H1 (cell line): ENCODE measurements around the gene ACACA. TPM values are rescaled to one million over a fixed set of nuclear protein-coding genes. Genes with fewer than 3 reads are reported as not detected.

ENCODE experiments used
- CTCF ChIA-PET: fragments of 300-600 bp; sonication (Branson Sonifier 250); formaldehyde crosslinking; loops from one replicate; lab custom pipeline; 2021; ENCODE audit not compliant: partially characterized antibody; lab: Charles Lee
- POLR2A ChIA-PET: fragments of 300-600 bp; sonication (Branson Sonifier 250); formaldehyde crosslinking; loops from one replicate; lab custom pipeline; 2021; ENCODE audit warnings: inconsistent platforms; ENCODE audit not compliant: partially characterized antibody; lab: Charles Lee
- DNase-seq, 2 experiments: peaks; one replicate each; pipeline versions ENCODE4 v3.0.0 to v3.0.0-alpha.2; 2010 to 2022; ENCODE audit warnings: low spot score in 2 of 2, low read depth in 1 of 2, mixed read lengths in 1 of 2
- FAIRE-seq: peaks from 2 replicates; lab custom pipeline; 2011; peaks lifted over from hg19 to GRCh38; lab: Jason Lieb, UNC
- H2AFZ ChIP-seq: 2 replicates; pipeline ENCODE4 v1.8.1; 2012; ENCODE audit warnings: low read length, inconsistent platforms
- H2AK5ac ChIP-seq: 2 replicates; pipeline ENCODE4 v1.6.1; 2013; ENCODE audit warnings: low read depth, low read length
- H2BK120ac ChIP-seq: replicated peaks from 2 replicates; pipeline ENCODE3; 2013; ENCODE audit warnings: low read depth, low read length, inconsistent platforms
- H2BK12ac ChIP-seq: 2 replicates; pipeline ENCODE4 v1.6.1; 2013; ENCODE audit warnings: low read depth, low read length
- H2BK15ac ChIP-seq: 2 replicates; pipeline ENCODE4 v1.6.1; 2013; ENCODE audit warnings: low read length
- H2BK20ac ChIP-seq: 2 replicates; pipeline ENCODE4 v1.6.1; 2013; ENCODE audit warnings: low read length
- H2BK5ac ChIP-seq: 2 replicates; pipeline ENCODE4 v1.6.1; 2013; ENCODE audit warnings: low read depth, low read length
- H3K14ac ChIP-seq: 2 replicates; pipeline ENCODE4 v1.6.1; 2013; ENCODE audit warnings: inconsistent platforms; ENCODE audit not compliant: insufficient read length
- H3K18ac ChIP-seq: 2 replicates; pipeline ENCODE4 v1.6.1; 2013; ENCODE audit warnings: low read length; ENCODE audit errors: extremely low read depth
- H3K23ac ChIP-seq: 2 replicates; pipeline ENCODE4 v1.6.1; 2013; ENCODE audit warnings: inconsistent platforms; ENCODE audit not compliant: insufficient read length
- H3K23me2 ChIP-seq: 2 replicates; pipeline ENCODE4 v1.6.1; 2013; ENCODE audit warnings: low read depth, low read length
- H3K27ac ChIP-seq: 2 replicates; pipeline ENCODE4 v1.6.1; 2011; ENCODE audit warnings: low read depth, low read length, inconsistent platforms
- H3K27me3 ChIP-seq, 4 experiments: replicated peaks in 1 of 4; 1 replicate in 1 of 4; 2 replicates in 3 of 4; pipeline versions ENCODE4 v1.6.1 to v1.8.1; 2011 to 2013; ENCODE audit warnings: low read length in 3 of 4, mild to moderate bottlenecking in 3 of 4, inconsistent platforms in 2 of 4, mixed read lengths in 2 of 4, moderate library complexity in 1 of 4; ENCODE audit not compliant: control insufficient read depth in 3 of 4, insufficient read depth in 3 of 4; ENCODE audit errors: extremely low read depth in 1 of 4
- H3K36me3 ChIP-seq, 4 experiments: 2 replicates each; pipeline versions ENCODE4 v1.6.1 to v1.8.1; 2011 to 2013; ENCODE audit warnings: mild to moderate bottlenecking in 4 of 4, low read length in 3 of 4, moderate library complexity in 2 of 4, control low read depth in 1 of 4, inconsistent platforms in 1 of 4; ENCODE audit not compliant: insufficient read depth in 4 of 4, control insufficient read depth in 2 of 4
- H3K4ac ChIP-seq: replicated peaks from 2 replicates; pipeline ENCODE3; 2013; ENCODE audit warnings: low read length, low read depth, mixed read lengths, inconsistent platforms; ENCODE audit not compliant: insufficient read length
- H3K4me1 ChIP-seq, 4 experiments: replicated peaks in 1 of 4; 1 replicate in 1 of 4; 2 replicates in 3 of 4; pipeline versions ENCODE4 v1.6.1 to v1.8.1; 2011 to 2013; ENCODE audit warnings: low read length in 3 of 4, inconsistent platforms in 2 of 4, mixed read lengths in 1 of 4; ENCODE audit not compliant: insufficient read depth in 4 of 4, control insufficient read depth in 3 of 4
- H3K4me2 ChIP-seq, 2 experiments: 2 replicates each; pipeline versions ENCODE4 v1.6.1 to v1.8.1; 2011 to 2013; ENCODE audit warnings: low read depth in 2 of 2, low read length in 2 of 2, control low read depth in 1 of 2, inconsistent platforms in 1 of 2, mild to moderate bottlenecking in 1 of 2; ENCODE audit not compliant: insufficient read depth in 1 of 2
- H3K4me3 ChIP-seq, 4 experiments: fragments of 200-600, 300-600 bp in 1 of 4; sonication (generic), shearing (Covaris generic), sonication (Bioruptor Twin) in 1 of 4; 2 replicates each; pipeline versions ENCODE4 v1.5.1 to v1.8.1; 2011 to 2016; ENCODE audit warnings: low read length in 4 of 4, low read depth in 3 of 4, control low read depth in 2 of 4, inconsistent platforms in 2 of 4, mild to moderate bottlenecking in 2 of 4, mixed read lengths in 1 of 4, moderate library complexity in 1 of 4; ENCODE audit not compliant: insufficient read depth in 2 of 4; ENCODE audit errors: extremely low read depth in 1 of 4
- H3K56ac ChIP-seq: replicated peaks from 2 replicates; pipeline ENCODE3; 2013; ENCODE audit warnings: low read depth, mild to moderate bottlenecking, mixed read lengths, low read length, inconsistent platforms; ENCODE audit not compliant: insufficient read length
- H3K79me1 ChIP-seq: 2 replicates; pipeline ENCODE4 v1.6.1; 2013; ENCODE audit warnings: low read depth, low read length, control low read depth
- H3K79me2 ChIP-seq, 2 experiments: 2 replicates each; pipeline versions ENCODE4 v1.6.1 to v1.8.1; 2012 to 2013; ENCODE audit warnings: low read length in 2 of 2, mild to moderate bottlenecking in 2 of 2, inconsistent platforms in 1 of 2; ENCODE audit not compliant: insufficient read depth in 2 of 2, control insufficient read depth in 1 of 2
- H3K9ac ChIP-seq, 4 experiments: replicated peaks in 1 of 4; 1 replicate in 1 of 4; 2 replicates in 3 of 4; pipeline versions ENCODE4 v1.6.1 to v1.8.1; 2011 to 2013; ENCODE audit warnings: low read depth in 3 of 4, low read length in 3 of 4, control low read depth in 2 of 4, mild to moderate bottlenecking in 2 of 4, moderate library complexity in 2 of 4, inconsistent platforms in 1 of 4; ENCODE audit errors: extremely low read depth in 1 of 4
- H3K9me3 ChIP-seq, 2 experiments: 2 replicates each; pipeline versions ENCODE4 v1.6.1 to v1.8.1; 2012 to 2013; ENCODE audit warnings: mild to moderate bottlenecking in 2 of 2, moderate library complexity in 2 of 2, control low read depth in 1 of 2, inconsistent platforms in 1 of 2, low read depth in 1 of 2, low read length in 1 of 2, mixed read lengths in 1 of 2; ENCODE audit not compliant: insufficient read depth in 2 of 2
- H4K20me1 ChIP-seq, 2 experiments: replicated peaks in 1 of 2; 2 replicates each; pipeline versions ENCODE3 to v1.8.1; 2011 to 2013; ENCODE audit warnings: inconsistent platforms in 2 of 2, low read length in 2 of 2, mild to moderate bottlenecking in 1 of 2; ENCODE audit not compliant: insufficient read depth in 2 of 2, control insufficient read depth in 1 of 2
- H4K5ac ChIP-seq: 2 replicates; pipeline ENCODE4 v1.6.1; 2013; ENCODE audit warnings: low read length, low read depth, mixed read lengths, inconsistent platforms; ENCODE audit not compliant: insufficient read length
- H4K8ac ChIP-seq: 2 replicates; pipeline ENCODE4 v1.8.0; 2013; ENCODE audit warnings: mild to moderate bottlenecking, moderate library complexity, low read length, inconsistent platforms; ENCODE audit not compliant: insufficient read depth; ENCODE audit errors: extremely low read depth
- H4K91ac ChIP-seq: replicated peaks from 2 replicates; pipeline ENCODE3; 2013; ENCODE audit warnings: low read length, mixed read lengths, inconsistent platforms; ENCODE audit not compliant: insufficient read length
- RFX5 ChIP-seq: IDR thresholded peaks from 2 replicates; pipeline ENCODE4 v1.6.1; 2011; ENCODE audit warnings: low read depth, low read length, improper control_type of control experiment, borderline replicate concordance
- WGBS, 2 experiments: shearing (Covaris generic) in 1 of 2; methylation state at CpG; one replicate each; pipeline versions ENCODE4 v1.1.6 to v1.1.7; 2013 to 2015; ENCODE audit warnings: low lambda C conversion rate in 2 of 2, mixed read lengths in 2 of 2, inconsistent platforms in 1 of 2, low coverage in 1 of 2, missing lambda C conversion rate in 1 of 2; ENCODE audit not compliant: insufficient replicate concordance in 2 of 2, insufficient coverage in 1 of 2, insufficient read length in 1 of 2; ENCODE audit errors: extremely low coverage in 1 of 2, missing lambda C conversion rate in 1 of 2; 5-methylcytosine and 5-hydroxymethylcytosine counted together
- polyA plus RNA-seq, 7 experiments: library from polyadenylated mRNA; depleted of rRNA in 3 of 7; stranded (reverse) in 5 of 7; unstranded in 2 of 7; fragments of >200 nt in 5 of 7; fragments of 200-250 nt in 2 of 7; gene quantifications; 1 replicate in 5 of 7; 2 replicates in 1 of 7; 4 replicates in 1 of 7; pipeline versions ENCODE4 v1.2.1 to v1.2.3, GENCODE V29; 2011 to 2013; ENCODE audit warnings: missing spikeins in 2 of 7, mixed read lengths in 2 of 7
- total RNA-seq: library from RNA; stranded (reverse); fragmentation: NEBNext Ultra II Directional; extraction: Animal tissue kit (Norgen Biotek cat#: 25700); gene quantifications from 2 replicates; pipeline ENCODE4 v1.2.1, GENCODE V29; 2021

The ACACA gene
- total and polyA plus RNA-seq, 2 of the 8 experiments (the other 6 are each of a cell fraction or from before 2014, with no cell fraction given), result 74.0 to 160 TPM

DNA sequence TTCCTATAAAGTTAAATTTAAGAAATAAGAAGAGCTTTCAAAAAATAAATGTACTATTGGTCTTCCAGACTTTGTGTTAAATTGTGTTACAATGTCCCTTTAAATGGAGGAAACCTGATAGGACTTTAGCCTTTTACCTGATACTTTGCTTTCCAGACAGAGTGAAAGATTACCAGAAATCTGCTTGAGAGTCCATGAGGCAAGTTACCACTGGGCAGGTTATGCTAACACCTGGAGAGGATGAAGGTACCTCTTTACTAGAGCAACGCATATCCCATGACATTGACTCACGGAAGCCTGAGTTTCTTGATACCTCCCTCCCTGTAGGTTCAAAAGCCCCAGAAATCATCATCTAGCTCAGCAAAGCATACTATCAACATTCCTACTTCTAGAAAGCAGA lies 174.7 kb downstream of the ACACA start:
- H3K9ac ChIP-seq, result no peak overlapping the region
- no peak for FAIRE-seq
- no peak overlapping the region for H3K14ac ChIP-seq
- H3K23me2 ChIP-seq, result no peaks in the 10 kb centered on the region
- ChIA-PET CTCF (interaction anchor here (0.6 to 1.2 kb wide), 4 partner anchors 10 to 93 kb away, joined by 3 to 4 read pairs (median 3); no protein-coding TSS in a partner anchor), POLR2A (no interaction called here)
- no peak overlapping the region for H2BK120ac ChIP-seq
- H2BK12ac ChIP-seq, result no peak overlapping the region
- peaks cover 0 to 55% (median 17%) of the 10 kb centered on the region in 4 experiments; a peak in 6 of 8 replicates for H3K36me3 ChIP-seq
- H3K79me2 ChIP-seq, result no peaks in the 10 kb centered on the region
- H3K27ac ChIP-seq, result no peak overlapping the region
- no peak overlapping the region for H3K4me3 ChIP-seq
- DNase-seq, result no peak
- no peak overlapping the region for H4K91ac ChIP-seq
- no peak overlapping the region for H2AK5ac ChIP-seq
- no peaks in the 10 kb centered on the region for H3K79me1 ChIP-seq
- H3K56ac ChIP-seq, result no peak overlapping the region
- H4K8ac ChIP-seq, result no peak overlapping the region
- no peak overlapping the region for H2BK5ac ChIP-seq
- no peak overlapping the region for H3K4ac ChIP-seq
- no peak for TF ChIP-seq RFX5
- no peak overlapping the region for H2AFZ ChIP-seq
- no peak overlapping the region for H2BK20ac ChIP-seq
- WGBS, 2 experiments, result 92% methylated on average over 2 of the region's 2 CpGs; no CpG with 5 or more reads in 1 of the 2 experiments
- H3K4me1 ChIP-seq, result no peaks in the 10 kb centered on the region
- no peak overlapping the region for H2BK15ac ChIP-seq
- no peaks in the 10 kb centered on the region for H4K20me1 ChIP-seq
- H3K4me2 ChIP-seq, result no peak overlapping the region
- no peak overlapping the region for H3K18ac ChIP-seq
- no peaks in the 10 kb centered on the region for H3K27me3 ChIP-seq
- no peaks in the 10 kb centered on the region for H3K9me3 ChIP-seq
- H4K5ac ChIP-seq, result no peak overlapping the region
- no peak overlapping the region for H3K23ac ChIP-seq
